Stimulated activated CD8-positive, alpha-beta memory T cell treated with anti-CD3 and anti-CD28 coated beads, Interleukin-12 subunit alpha, Interleukin-12 subunit beta, amount 100 ng/mL, for 1 hour (primary cell): ENCODE results near the gene VARS2.
"Not testable (repeated sequence)": the region's sequence is repeated elsewhere in the genome, so short reads cannot be mapped to it uniquely, and the experiment has no call there.

Source experiments
- DNase-seq: peaks from one replicate; pipeline ENCODE4 v3.0.0-alpha.2; 2020; ENCODE audit warnings: low read depth

The VARS2 gene

GRCh38 chr6:30898750-30899360 lies 15.2 kb upstream of the VARS2 start:
- DNase-seq = no peak

GRCh38 chr6:30900863-30901417 lies 13.1 kb upstream of the VARS2 start:
- DNase-seq = no peak

GRCh38 chr6:30901436-30901835 lies 12.6 kb upstream of the VARS2 start:
- no peak for DNase-seq

- DNase-seq = not testable (repeated sequence)
Measured at GRCh38 chr6:30902196-30902595, 11.8 kb upstream of the VARS2 start.

GRCh38 chr6:30902709-30903108 lies 11.3 kb upstream of the VARS2 start:
- no peak for DNase-seq

GRCh38 chr6:30903236-30903635 lies 10.8 kb upstream of the VARS2 start:
- DNase-seq = no peak

GRCh38 chr6:30907290-30907757 lies 6.7 kb upstream of the VARS2 start:
- not testable (repeated sequence) for DNase-seq

- peak; percentile 89 for DNase-seq
Measured at GRCh38 chr6:30907758-30908591, 6.1 kb upstream of the VARS2 start, which contains the start of gene GTF2H4. TSS of gene GTF2H4 (plus strand) at chr6:30908207.

- DNase-seq = no peak
Measured at GRCh38 chr6:30908700-30909099, 5.3 kb upstream of the VARS2 start.

GRCh38 chr6:30910473-30910872 lies 3.6 kb upstream of the VARS2 start:
- DNase-seq = not testable (repeated sequence)

GRCh38 chr6:30912746-30913520 lies 1.1 kb upstream of the VARS2 start:
- DNase-seq = no peak

- DNase-seq = no peak
Measured at GRCh38 chr6:30913721-30914075, 340 bp upstream of the VARS2 start.

- DNase-seq = no peak
Measured at GRCh38 chr6:30914854-30915590, 984 bp downstream of the VARS2 start.

- no peak for DNase-seq
Measured at GRCh38 chr6:30915591-30915946, 1.5 kb downstream of the VARS2 start.

- no peak for DNase-seq
Measured at GRCh38 chr6:30917041-30917440, 3.0 kb downstream of the VARS2 start.

GRCh38 chr6:30917487-30917886 lies 3.4 kb downstream of the VARS2 start:
- DNase-seq = no peak

GRCh38 chr6:30918670-30919069 lies 4.6 kb downstream of the VARS2 start:
- DNase-seq = no peak

GRCh38 chr6:30922447-30922852 lies 8.4 kb downstream of the VARS2 start:
- DNase-seq = no peak

GRCh38 chr6:30924040-30924627 lies 10.1 kb downstream of the VARS2 start:
- not testable (repeated sequence) for DNase-seq

GRCh38 chr6:30926644-30927043 lies 12.6 kb downstream of the VARS2 start:
- no peak for DNase-seq

GRCh38 chr6:30927080-30927479 lies 13.0 kb downstream of the VARS2 start:
- DNase-seq = not testable (repeated sequence)
